KMS-11 (cell line): ENCODE measurements around the gene RAB44.

Source experiments
- H2AFZ ChIP-seq: fragments of 200-600 bp; sonication (generic); 2 replicates; pipeline ENCODE4 v1.6.1; 2016; ENCODE audit warnings: antibody characterized with exemption, mixed run types, low read depth
- H3K27ac ChIP-seq: fragments of 200-600 bp; sonication (generic); 2 replicates; pipeline ENCODE4 v1.6.1; 2016; ENCODE audit warnings: mild to moderate bottlenecking, mixed run types
- H3K27me3 ChIP-seq: fragments of 200-600 bp; sonication (generic); 2 replicates; pipeline ENCODE4 v1.6.1; 2017; ENCODE audit warnings: mild to moderate bottlenecking, low read depth, mixed run types, moderate library complexity; ENCODE audit not compliant: insufficient read depth
- H3K36me3 ChIP-seq: fragments of 200-600 bp; sonication (generic); 2 replicates; pipeline ENCODE4 v1.6.1; 2017; ENCODE audit warnings: mild to moderate bottlenecking, mixed run types; ENCODE audit not compliant: insufficient read depth
- H3K4me1 ChIP-seq: fragments of 200-600 bp; sonication (generic); 2 replicates; pipeline ENCODE4 v1.6.1; 2016; ENCODE audit warnings: mild to moderate bottlenecking, low read depth, mixed run types; ENCODE audit not compliant: poor library complexity, severe bottlenecking
- H3K4me2 ChIP-seq: fragments of 200-600 bp; sonication (generic); 2 replicates; pipeline ENCODE4 v1.7.0; 2016; ENCODE audit warnings: mild to moderate bottlenecking, mixed run types
- H3K4me3 ChIP-seq: fragments of 200-600 bp; sonication (generic); IDR thresholded peaks from 2 replicates; pipeline ENCODE4 v1.6.1; 2017; ENCODE audit warnings: low read depth, low read length, mixed read lengths; ENCODE audit not compliant: insufficient read depth
- H3K79me2 ChIP-seq: fragments of 200-600 bp; sonication (generic); 2 replicates; pipeline ENCODE4 v1.6.1; 2016; ENCODE audit warnings: low read depth, mixed run types; ENCODE audit not compliant: insufficient read depth
- H3K9ac ChIP-seq: fragments of 200-600 bp; sonication (generic); 2 replicates; pipeline ENCODE4 v1.6.1; 2016; ENCODE audit warnings: mild to moderate bottlenecking, mixed run types
- H4K20me1 ChIP-seq: fragments of 200-600 bp; sonication (generic); 2 replicates; pipeline ENCODE4 v1.6.1; 2016; ENCODE audit warnings: mild to moderate bottlenecking, mixed run types; ENCODE audit not compliant: insufficient read depth
- CTCF ChIP-seq: fragments of 200-600 bp; sonication (generic); conservative IDR thresholded peaks from 2 replicates; pipeline ENCODE4 v1.6.1; 2017; ENCODE audit warnings: low read depth, mild to moderate bottlenecking, antibody characterized with exemption, low read length, moderate library complexity, mixed read lengths

Gene RAB44

GRCh38 chr6:36743032-36743431 lies 45.4 kb downstream of the RAB44 start:
- H3K27me3 ChIP-seq = no peaks in the 10 kb centered on the region
- H3K4me3 ChIP-seq = no peak overlapping the region
- H3K9ac ChIP-seq = no peak overlapping the region
- TF ChIP-seq CTCF = no peak
- H4K20me1 ChIP-seq = no peaks in the 10 kb centered on the region
- H3K36me3 ChIP-seq = no peaks in the 10 kb centered on the region
- H3K27ac ChIP-seq = no peak overlapping the region
- H2AFZ ChIP-seq = no peak overlapping the region
- H3K79me2 ChIP-seq = no peaks in the 10 kb centered on the region
- no peak overlapping the region for H3K4me2 ChIP-seq
- no peaks in the 10 kb centered on the region for H3K4me1 ChIP-seq

GRCh38 chr6:36743538-36744303 lies 46.1 kb downstream of the RAB44 start:
- no peak overlapping the region for H2AFZ ChIP-seq
- no peak overlapping the region for H3K4me3 ChIP-seq
- no peaks in the 10 kb centered on the region for H3K79me2 ChIP-seq
- H3K4me2 ChIP-seq = no peak overlapping the region
- no peaks in the 10 kb centered on the region for H3K36me3 ChIP-seq
- H3K9ac ChIP-seq = no peak overlapping the region
- no peaks in the 10 kb centered on the region for H3K4me1 ChIP-seq
- H3K27me3 ChIP-seq = no peaks in the 10 kb centered on the region
- no peak for TF ChIP-seq CTCF
- H4K20me1 ChIP-seq = no peaks in the 10 kb centered on the region
- no peak overlapping the region for H3K27ac ChIP-seq

GRCh38 chr6:36744304-36744673 lies 46.7 kb downstream of the RAB44 start:
- Histone ChIP-seq H3K4me1 (no peaks in the 10 kb centered on the region), H3K4me3 (no peak overlapping the region), H3K27me3 (no peaks in the 10 kb centered on the region), H3K36me3 (no peaks in the 10 kb centered on the region), H3K27ac (no peak overlapping the region), H4K20me1 (no peaks in the 10 kb centered on the region), H2AFZ (no peak overlapping the region), H3K4me2 (no peak overlapping the region), H3K79me2 (no peaks in the 10 kb centered on the region), H3K9ac (no peak overlapping the region)
- TF ChIP-seq CTCF = no peak

GRCh38 chr6:36745283-36745682 lies 47.7 kb downstream of the RAB44 start:
- Histone ChIP-seq H3K79me2 (no peaks in the 10 kb centered on the region), H3K27ac (no peak overlapping the region), H4K20me1 (no peaks in the 10 kb centered on the region), H3K36me3 (no peaks in the 10 kb centered on the region), H3K4me2 (no peak overlapping the region), H3K9ac (no peak overlapping the region), H3K27me3 (no peaks in the 10 kb centered on the region), H3K4me3 (no peak overlapping the region), H3K4me1 (no peaks in the 10 kb centered on the region), H2AFZ (no peak overlapping the region)
- no peak for TF ChIP-seq CTCF
